Rectal smooth muscle tissue (tissue), 1 donor: ENCODE measurements around the gene CASP6.

Source experiments
- H3K27ac ChIP-seq: one replicate; pipeline ENCODE4 v1.7.0; 2013; ENCODE audit warnings: low read depth, low read length, inconsistent platforms
- H3K27me3 ChIP-seq: one replicate; pipeline ENCODE4 v1.7.0; 2013; ENCODE audit warnings: low read length; ENCODE audit not compliant: control insufficient read depth, insufficient read depth
- H3K36me3 ChIP-seq: one replicate; pipeline ENCODE4 v1.7.0; 2013; ENCODE audit warnings: low read length; ENCODE audit not compliant: control insufficient read depth, insufficient read depth
- H3K4me1 ChIP-seq: one replicate; pipeline ENCODE4 v1.7.0; 2013; ENCODE audit warnings: low read length; ENCODE audit not compliant: control insufficient read depth, insufficient read depth
- H3K4me3 ChIP-seq: one replicate; pipeline ENCODE4 v1.7.0; 2013; ENCODE audit warnings: low read length
- H3K9ac ChIP-seq: one replicate; pipeline ENCODE4 v1.7.0; 2013; ENCODE audit warnings: low read length

The CASP6 gene

DNA sequence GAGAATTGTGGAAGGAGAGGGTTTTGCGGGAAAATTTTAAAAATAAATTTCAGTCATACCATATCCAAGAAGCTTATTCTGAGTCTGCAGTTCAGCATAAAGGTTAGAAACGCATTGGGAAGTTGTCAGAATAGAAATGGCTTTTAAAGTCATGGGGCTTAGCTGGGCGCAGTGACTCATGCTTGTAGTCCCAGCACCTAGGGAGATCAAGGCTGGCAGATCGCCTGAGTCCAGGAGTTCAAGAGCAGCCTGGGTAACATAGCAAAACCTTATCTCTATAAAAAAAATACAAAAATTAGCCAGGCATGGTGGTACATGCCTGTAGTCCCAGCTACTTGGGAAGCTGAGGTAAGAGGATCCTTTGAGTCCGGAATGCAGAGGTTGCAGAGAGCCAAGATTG, 30.5 kb upstream of the CASP6 start:
- Histone ChIP-seq H3K36me3 (no peaks in the 10 kb centered on the region), H3K27ac (no peak overlapping the region), H3K9ac (no peak overlapping the region), H3K4me3 (no peak overlapping the region), H3K27me3 (no peaks in the 10 kb centered on the region), H3K4me1 (no peaks in the 10 kb centered on the region)

DNA sequence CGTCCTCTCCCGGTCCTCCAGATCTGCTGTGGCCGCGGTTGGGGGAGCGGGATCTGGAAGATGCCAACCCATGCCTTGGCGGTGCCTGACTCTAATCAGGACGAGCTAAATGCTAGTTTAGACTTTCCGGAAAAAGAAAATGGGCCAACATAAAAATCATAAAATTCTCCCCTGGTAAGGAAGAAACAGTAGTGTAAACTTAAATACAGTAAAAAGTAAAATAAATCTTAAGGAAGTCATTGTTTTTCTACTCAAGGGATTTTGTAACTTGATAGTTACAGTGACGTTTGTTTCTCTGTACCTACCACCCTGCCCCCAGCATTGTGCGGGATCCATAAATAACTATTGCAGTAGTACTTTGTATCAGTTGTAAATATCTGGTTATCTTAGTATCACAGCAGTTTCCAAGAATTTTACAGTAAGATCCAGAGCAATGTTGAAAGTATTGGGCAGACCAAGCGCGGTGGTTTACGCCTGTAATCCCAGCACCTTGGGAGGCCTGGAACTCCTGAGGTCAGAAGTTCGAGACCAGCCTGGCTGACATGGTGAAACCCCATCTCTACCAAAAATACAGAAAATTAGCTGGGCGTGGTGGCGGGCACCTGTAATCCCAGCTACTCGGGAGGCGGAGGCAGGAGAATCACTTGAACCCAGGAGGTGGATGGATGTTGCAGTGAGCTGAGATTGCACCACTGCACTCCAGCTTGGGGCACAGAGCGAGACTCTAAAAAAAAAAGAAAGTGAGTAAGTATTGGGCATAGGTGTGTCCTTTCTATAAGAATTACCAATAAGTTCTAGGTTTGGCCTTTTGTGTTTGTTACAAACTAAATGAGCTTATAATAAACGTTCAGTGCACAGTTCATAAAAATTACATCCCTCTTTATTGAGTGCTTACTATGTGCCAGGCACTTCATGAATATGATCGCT, 27.6 kb upstream of the CASP6 start:
- no peaks in the 10 kb centered on the region for H3K4me1 ChIP-seq
- H3K27me3 ChIP-seq = no peaks in the 10 kb centered on the region
- peak overlapping the region; percentile 60 for H3K27ac ChIP-seq
- peak overlapping the region; percentile 90 for H3K9ac ChIP-seq
- peak overlapping the region; percentile 98 for H3K4me3 ChIP-seq
- no peaks in the 10 kb centered on the region for H3K36me3 ChIP-seq

DNA sequence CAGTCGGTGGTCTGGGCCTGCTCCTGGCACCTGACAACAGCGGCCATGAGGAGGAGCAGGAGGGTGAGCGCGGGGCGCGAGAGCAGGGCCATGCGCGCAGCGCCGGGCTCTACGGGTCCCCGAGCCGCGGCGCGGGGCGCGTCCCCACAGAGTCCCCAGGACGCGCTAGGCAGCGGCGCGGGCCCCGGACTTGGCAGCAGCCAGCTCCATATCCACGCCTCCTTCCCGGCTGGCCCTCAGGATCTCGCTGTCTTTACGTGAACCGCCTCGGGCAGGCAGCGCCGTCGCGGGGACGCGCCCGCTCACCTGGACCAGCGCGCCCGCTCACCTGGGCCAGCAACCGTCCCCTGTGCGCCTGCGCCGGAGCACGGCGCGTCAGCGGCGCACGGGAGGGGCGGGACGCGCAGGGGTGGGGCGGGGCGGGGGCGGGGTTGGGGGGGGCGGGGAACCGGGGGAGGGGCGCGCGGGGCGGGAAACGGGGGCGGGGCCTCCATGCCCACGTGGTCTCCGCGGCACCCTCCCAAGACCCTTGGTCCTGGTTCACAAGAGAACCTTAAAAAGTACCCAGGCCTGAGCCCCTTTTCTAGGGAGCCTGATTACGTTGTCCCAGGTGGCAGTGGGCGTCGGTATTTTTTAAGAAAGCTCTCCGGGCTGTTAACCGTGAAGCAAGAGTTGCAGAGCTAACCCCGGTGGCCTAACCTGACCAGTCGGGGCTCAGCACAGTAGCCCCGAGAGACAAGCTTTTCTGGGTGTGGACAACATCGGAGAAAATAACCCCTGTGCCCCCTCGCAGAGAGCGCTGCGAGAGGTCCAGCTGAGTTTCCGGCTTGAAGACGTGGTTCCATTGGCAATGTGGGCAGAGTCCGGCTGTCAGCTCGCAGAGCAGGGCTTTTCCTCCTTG, 26.7 kb upstream of the CASP6 start, which contains the start of gene PLA2G12A:
PLA2G12A (minus strand) TSS at position 353 of the 901 bp plus-strand sequence; CDS start at position 92, 261 bp downstream.
- peak within 1 kb of the TSS; percentile 60 for H3K27ac ChIP-seq
- H3K9ac ChIP-seq = peak within 1 kb of the TSS; percentile 94
- H3K36me3 ChIP-seq = no peaks in the 10 kb centered on the region
- no peaks in the 10 kb centered on the region for H3K4me1 ChIP-seq
- H3K27me3 ChIP-seq = no peaks in the 10 kb centered on the region
- H3K4me3 ChIP-seq = peak within 1 kb of the TSS; percentile 98

DNA sequence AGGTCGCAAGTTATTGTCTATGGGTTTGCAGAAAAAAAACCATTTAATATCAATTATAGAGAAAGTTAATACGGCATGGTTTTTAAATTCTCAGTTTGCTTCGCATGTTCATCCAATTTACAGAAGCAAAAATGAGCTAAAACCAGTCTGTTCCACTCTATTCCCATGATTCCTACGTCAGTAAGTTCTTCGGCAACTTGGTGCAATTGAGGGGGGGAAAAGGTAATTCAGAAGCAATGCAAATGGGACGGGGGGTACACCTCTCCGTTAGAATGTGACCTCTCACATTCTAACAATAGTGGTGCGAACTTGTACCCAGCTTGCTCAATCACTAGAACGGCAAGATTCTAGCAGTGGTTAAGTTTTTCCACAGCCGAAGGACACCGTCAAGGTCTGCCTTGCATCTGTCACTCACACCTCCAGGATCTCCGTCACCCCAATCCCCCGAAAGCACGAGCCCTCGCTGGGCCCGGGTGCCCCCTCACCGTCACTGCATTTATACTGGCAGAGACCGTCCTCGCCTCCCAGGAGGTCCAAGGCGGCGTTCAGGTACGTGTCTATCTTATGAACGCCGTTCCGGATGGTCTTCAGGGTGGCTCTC, 26.0 kb upstream of the CASP6 start:
- Histone ChIP-seq H3K27me3 (no peaks in the 10 kb centered on the region), H3K27ac (no peak overlapping the region)

DNA sequence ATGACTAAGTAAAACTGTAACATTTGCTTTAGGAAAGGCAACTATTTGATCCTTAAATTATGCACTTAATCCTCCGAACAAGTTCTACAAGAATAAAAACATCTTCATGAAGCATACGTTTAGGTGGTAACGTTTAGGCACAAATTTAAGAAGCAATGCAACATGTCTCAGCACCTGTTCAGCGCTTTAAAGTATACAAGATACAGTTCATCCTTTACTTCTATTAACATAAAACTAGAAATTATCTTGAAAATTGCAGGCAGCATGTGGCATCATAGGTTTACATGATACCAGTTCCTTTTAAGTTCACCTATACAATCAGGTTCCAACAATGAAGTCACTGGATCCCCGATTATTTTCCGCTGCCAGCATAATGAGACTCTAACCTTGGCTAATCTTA, 25.1 kb upstream of the CASP6 start:
- no peak overlapping the region for H3K9ac ChIP-seq
- H3K4me1 ChIP-seq = no peaks in the 10 kb centered on the region
- H3K27me3 ChIP-seq = no peaks in the 10 kb centered on the region
- H3K4me3 ChIP-seq = no peak overlapping the region
- H3K36me3 ChIP-seq = no peaks in the 10 kb centered on the region
- H3K27ac ChIP-seq = no peak overlapping the region

More for the DNA sequence above, 26.0 kb upstream of the CASP6 start:
- Histone ChIP-seq H3K36me3 (no peaks in the 10 kb centered on the region), H3K9ac (peak overlapping the region; percentile 94), H3K4me3 (peak overlapping the region; percentile 98), H3K4me1 (no peaks in the 10 kb centered on the region)

DNA sequence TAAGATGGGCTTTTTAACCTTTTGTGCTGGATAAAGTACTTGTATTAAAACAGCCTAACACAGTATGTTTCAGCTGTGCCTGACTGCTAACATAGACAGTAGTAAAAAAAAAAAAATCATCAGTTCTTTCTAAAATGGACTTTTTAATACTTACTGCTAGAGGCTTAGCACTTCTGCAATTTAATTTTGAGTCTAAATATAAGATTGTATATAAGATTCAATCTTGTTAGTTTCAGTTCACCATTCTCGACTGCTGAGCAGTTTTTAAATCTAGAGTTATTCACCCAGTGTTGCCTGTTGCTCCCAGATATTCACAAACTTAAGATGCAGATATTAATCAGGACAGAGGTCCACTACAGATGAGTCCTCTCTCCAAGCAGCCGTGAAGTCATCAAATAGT, 19.9 kb upstream of the CASP6 start:
- no peaks in the 10 kb centered on the region for H3K36me3 ChIP-seq
- no peaks in the 10 kb centered on the region for H3K27me3 ChIP-seq
- H3K27ac ChIP-seq = no peak overlapping the region
- H3K9ac ChIP-seq = no peak overlapping the region
- no peak overlapping the region for H3K4me3 ChIP-seq
- no peaks in the 10 kb centered on the region for H3K4me1 ChIP-seq

DNA sequence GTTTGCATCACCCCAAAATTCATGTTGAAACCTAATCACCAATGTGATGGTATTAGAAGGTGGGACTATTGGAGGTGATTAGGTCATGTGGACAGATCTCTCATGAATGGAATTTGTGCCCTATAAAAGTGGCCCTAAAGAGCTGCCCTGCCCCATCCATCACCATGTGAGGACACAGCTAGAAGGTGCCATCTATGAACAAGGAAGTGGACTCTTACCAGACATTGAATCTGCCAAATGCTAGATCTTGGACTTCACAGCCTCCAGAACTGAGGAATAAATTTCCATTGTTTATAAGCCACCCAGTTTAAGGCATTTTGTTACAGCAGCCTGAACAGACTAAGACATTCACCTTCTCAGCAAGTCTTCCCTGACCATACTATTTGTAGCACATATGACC, 19.1 kb upstream of the CASP6 start:
- H3K4me1 ChIP-seq = no peaks in the 10 kb centered on the region
- H3K4me3 ChIP-seq = no peak overlapping the region
- no peak overlapping the region for H3K27ac ChIP-seq
- H3K36me3 ChIP-seq = no peaks in the 10 kb centered on the region
- H3K9ac ChIP-seq = no peak overlapping the region
- no peaks in the 10 kb centered on the region for H3K27me3 ChIP-seq

DNA sequence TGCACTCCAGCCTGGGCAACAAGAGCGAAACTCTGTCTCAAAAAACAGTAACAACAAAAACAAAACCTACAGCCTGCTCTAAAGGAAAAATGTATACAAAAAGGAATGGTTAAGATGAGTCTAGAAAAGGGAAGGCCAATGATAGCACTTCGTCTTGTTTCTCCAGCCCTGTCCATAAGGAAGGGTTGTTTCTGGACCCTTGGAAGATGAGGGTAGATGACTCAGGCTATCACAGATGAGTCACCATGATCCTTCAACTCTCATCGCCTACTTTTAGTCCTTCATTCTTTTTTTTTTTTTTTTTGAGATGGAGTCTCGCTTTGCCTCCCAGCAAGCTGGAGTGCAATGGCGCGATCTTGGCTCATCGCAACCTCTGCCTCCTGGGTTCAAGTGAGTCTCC, 17.8 kb upstream of the CASP6 start:
- no peak overlapping the region for H3K4me3 ChIP-seq
- H3K36me3 ChIP-seq = peaks cover 4% of the 10 kb centered on the region
- H3K4me1 ChIP-seq = no peaks in the 10 kb centered on the region
- H3K9ac ChIP-seq = no peak overlapping the region
- H3K27ac ChIP-seq = no peak overlapping the region
- no peaks in the 10 kb centered on the region for H3K27me3 ChIP-seq

DNA sequence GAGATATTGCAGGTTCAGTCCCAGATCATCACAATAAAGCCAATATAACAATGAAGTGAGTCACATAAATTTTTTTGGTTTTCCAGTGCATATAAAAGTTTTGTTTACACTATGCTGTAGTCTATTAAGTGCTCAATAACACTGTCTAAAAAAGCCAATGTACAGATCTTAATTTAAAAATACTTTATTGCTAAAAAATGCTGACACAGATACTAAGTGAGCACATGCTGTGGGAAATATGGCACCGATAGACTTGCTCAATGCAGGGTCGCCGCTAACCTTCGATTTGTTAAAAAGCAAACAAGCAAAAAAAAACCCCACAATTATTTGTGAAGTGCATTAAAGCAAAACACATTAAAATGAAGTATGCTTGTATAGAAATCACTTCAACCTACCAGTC, 16.4 kb upstream of the CASP6 start:
- Histone ChIP-seq H3K36me3 (peaks cover 4% of the 10 kb centered on the region), H3K4me3 (no peak overlapping the region), H3K27ac (no peak overlapping the region), H3K27me3 (no peaks in the 10 kb centered on the region), H3K9ac (no peak overlapping the region), H3K4me1 (no peaks in the 10 kb centered on the region)

DNA sequence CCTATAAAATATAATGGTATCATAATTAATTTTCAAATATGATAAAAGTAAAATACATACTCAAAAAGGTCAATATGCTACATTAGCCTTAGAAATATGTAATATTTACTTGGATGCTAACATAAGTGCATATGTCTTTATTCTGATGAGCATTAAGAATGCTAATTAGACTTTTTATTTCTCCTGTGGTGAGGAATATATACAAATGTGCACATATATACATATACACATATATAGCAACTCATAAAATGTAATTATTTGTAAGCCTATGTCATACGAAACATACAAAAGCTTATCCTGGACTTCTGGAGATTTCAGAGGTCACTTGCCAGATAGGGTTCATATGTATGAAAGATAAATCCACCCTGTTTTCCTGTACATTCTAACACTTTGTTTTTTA, 15.5 kb upstream of the CASP6 start:
- Histone ChIP-seq H3K27me3 (no peaks in the 10 kb centered on the region), H3K4me3 (no peak overlapping the region), H3K36me3 (peaks cover 4% of the 10 kb centered on the region), H3K27ac (no peak overlapping the region), H3K9ac (no peak overlapping the region), H3K4me1 (no peaks in the 10 kb centered on the region)

DNA sequence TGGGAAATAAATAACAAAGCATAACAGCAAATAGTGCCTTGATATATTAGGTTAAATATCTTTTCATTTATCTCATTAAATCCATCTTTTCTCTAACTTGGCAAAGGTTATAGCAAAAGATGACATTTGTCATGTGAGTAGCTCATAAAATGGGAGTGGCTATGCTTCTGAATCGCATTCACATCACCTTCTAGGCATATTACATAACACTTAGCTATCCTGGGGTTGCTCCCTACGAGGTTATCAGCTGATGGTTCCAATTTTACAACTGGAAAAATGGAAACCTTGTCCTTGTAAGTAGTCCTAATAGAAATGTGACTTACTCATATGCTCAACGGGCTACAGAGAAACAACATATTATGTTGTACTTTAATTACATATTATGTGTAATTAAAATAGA, 10.3 kb upstream of the CASP6 start:
- Histone ChIP-seq H3K27ac (no peak overlapping the region), H3K9ac (no peak overlapping the region), H3K4me1 (no peaks in the 10 kb centered on the region), H3K27me3 (no peaks in the 10 kb centered on the region), H3K36me3 (peaks cover 4% of the 10 kb centered on the region), H3K4me3 (no peak overlapping the region)

DNA sequence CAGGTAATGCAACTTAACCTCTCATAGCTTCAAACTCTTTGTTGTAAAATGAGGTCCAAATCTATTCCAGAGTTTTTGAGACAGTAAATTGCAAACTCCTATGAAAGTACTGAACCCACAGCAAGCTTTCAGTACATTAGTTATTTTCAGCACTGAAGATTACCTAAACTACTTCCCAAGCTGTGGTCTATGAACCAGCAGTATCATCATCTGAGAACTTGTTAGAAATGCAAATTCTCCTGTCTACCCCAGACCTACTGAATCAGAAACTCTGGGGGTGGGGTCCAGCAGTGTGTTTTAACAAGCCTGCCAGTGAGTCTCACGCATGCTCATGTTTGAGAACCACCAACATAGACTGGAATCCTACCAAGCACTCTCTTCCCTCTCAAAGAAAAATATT, 5.7 kb upstream of the CASP6 start:
- H3K9ac ChIP-seq = no peak overlapping the region
- no peaks in the 10 kb centered on the region for H3K27me3 ChIP-seq
- H3K27ac ChIP-seq = no peak overlapping the region

More for the DNA sequence above, 5.7 kb upstream of the CASP6 start:
- no peaks in the 10 kb centered on the region for H3K4me1 ChIP-seq
- peaks cover 3% of the 10 kb centered on the region for H3K36me3 ChIP-seq
- no peak overlapping the region for H3K4me3 ChIP-seq
